HUES64 (cell line): ENCODE results near the gene ZNF441.
"Not testable (repeated sequence)": the region's sequence is repeated elsewhere in the genome, so short reads cannot be mapped to it uniquely, and the experiment has no call there.

Experiments
- H3K27ac ChIP-seq: 2 replicates; pipeline ENCODE4 v1.7.0; 2013; ENCODE audit warnings: low read depth, low read length, inconsistent platforms
- H3K27me3 ChIP-seq: 2 replicates; pipeline ENCODE4 v1.6.1; 2013; ENCODE audit warnings: mild to moderate bottlenecking, low read length; ENCODE audit not compliant: insufficient read depth
- H3K36me3 ChIP-seq: 2 replicates; pipeline ENCODE4 v1.6.1; 2013; ENCODE audit warnings: mild to moderate bottlenecking, low read length; ENCODE audit not compliant: insufficient read depth
- H3K4me1 ChIP-seq: 2 replicates; pipeline ENCODE4 v1.6.1; 2013; ENCODE audit warnings: mild to moderate bottlenecking, low read length, moderate library complexity; ENCODE audit not compliant: insufficient read depth
- H3K4me3 ChIP-seq: 2 replicates; pipeline ENCODE4 v1.5.1; 2013; ENCODE audit warnings: mild to moderate bottlenecking, low read length, moderate library complexity
- H3K9ac ChIP-seq: 2 replicates; pipeline ENCODE4 v1.6.1; 2013; ENCODE audit warnings: mild to moderate bottlenecking, low read depth, low read length
- H3K9me3 ChIP-seq: 2 replicates; pipeline ENCODE4 v1.6.1; 2013; ENCODE audit warnings: low read depth, low read length; ENCODE audit not compliant: insufficient read depth
- WGBS: fragments of 150-250, 120-280 bp; methylation state at CpG from one replicate; pipeline ENCODE4 v1.1.7; 2013; ENCODE audit warnings: missing lambda C conversion rate; 5-methylcytosine and 5-hydroxymethylcytosine counted together

The ZNF441 gene

DNA sequence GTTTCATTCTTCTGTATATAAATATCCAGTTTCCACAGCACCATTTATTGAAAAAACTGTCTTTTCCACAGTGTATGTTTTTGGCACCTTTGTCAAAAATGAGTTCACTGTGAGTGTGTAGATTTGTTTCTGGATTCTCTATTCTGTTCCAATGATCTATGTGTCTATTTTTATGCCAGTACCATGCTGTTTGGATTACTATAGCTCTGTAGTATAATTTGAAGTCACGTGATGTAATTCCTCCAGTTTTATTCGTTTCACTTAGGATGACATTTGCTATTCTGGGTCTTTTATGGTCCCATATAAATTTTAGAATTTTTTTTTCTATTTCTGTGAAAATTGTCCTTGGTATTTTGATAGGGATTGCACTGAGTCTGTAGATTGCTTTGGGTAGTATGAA is 17.0 kb upstream of the ZNF441 start:
- H3K4me1 ChIP-seq, result no peaks in the 10 kb centered on the region
- no peaks in the 10 kb centered on the region for H3K36me3 ChIP-seq
- no peak overlapping the region for H3K4me3 ChIP-seq
- no peak overlapping the region for H3K27ac ChIP-seq
- H3K9ac ChIP-seq, result no peak overlapping the region
- 62% methylated on average over 2 of the region's 2 CpGs for WGBS
- H3K27me3 ChIP-seq, result no peaks in the 10 kb centered on the region
- H3K9me3 ChIP-seq, result peaks cover 57% of the 10 kb centered on the region

- no peak overlapping the region for H3K27ac ChIP-seq
- H3K9me3 ChIP-seq, result peaks cover 71% of the 10 kb centered on the region
Measured at GRCh38 chr19:11752244-11752736, 14.5 kb upstream of the ZNF441 start.

GRCh38 chr19:11754663-11755062 is 12.1 kb upstream of the ZNF441 start:
- Histone ChIP-seq H3K4me3 (no peak overlapping the region), H3K27ac (no peak overlapping the region), H3K9ac (no peak overlapping the region), H3K36me3 (no peaks in the 10 kb centered on the region), H3K9me3 (peaks cover 59% of the 10 kb centered on the region), H3K27me3 (no peaks in the 10 kb centered on the region), H3K4me1 (no peaks in the 10 kb centered on the region)
- 70% methylated on average over 4 of the region's 4 CpGs for WGBS

More at GRCh38 chr19:11752244-11752736, 14.5 kb upstream of the ZNF441 start:
- no CpG with 5 or more reads among the region's 2 CpGs for WGBS
- Histone ChIP-seq H3K9ac (no peak overlapping the region), H3K36me3 (no peaks in the 10 kb centered on the region), H3K4me3 (no peak overlapping the region), H3K27me3 (no peaks in the 10 kb centered on the region), H3K4me1 (no peaks in the 10 kb centered on the region)

DNA sequence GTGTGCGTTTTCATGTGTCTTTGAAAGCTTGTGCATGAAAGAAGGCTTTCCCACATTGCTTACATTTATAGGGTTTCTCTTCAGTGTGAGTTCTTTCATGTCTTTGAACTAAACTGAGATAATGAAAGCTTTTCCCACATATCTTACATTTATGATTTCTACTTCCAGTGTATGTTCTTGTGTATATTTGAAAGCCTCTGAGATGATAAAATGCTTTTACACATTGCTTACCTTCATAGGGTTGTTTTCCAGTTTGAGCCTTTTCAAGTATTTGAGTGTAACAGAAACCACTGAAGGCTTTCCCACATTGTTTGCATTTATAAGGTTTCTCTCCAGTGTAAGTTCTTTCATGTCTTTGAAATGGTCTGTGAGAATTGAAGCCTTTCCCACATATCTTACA is 9.8 kb upstream of the ZNF441 start:
- no peaks in the 10 kb centered on the region for H3K4me1 ChIP-seq
- no peaks in the 10 kb centered on the region for H3K27me3 ChIP-seq
- no peaks in the 10 kb centered on the region for H3K36me3 ChIP-seq
- no peak overlapping the region for H3K9ac ChIP-seq
- 86% methylated on average over 1 of the region's 1 CpG for WGBS
- peaks cover 40% of the 10 kb centered on the region for H3K9me3 ChIP-seq
- H3K4me3 ChIP-seq, result no peak overlapping the region
- no peak overlapping the region for H3K27ac ChIP-seq

- WGBS, result 91% methylated on average over 7 of the region's 7 CpGs
- no peak overlapping the region for H3K27ac ChIP-seq
- no peaks in the 10 kb centered on the region for H3K4me1 ChIP-seq
- peaks cover 21% of the 10 kb centered on the region for H3K9me3 ChIP-seq
- 0 out of 2 replicates have a peak, but pooled peaks cover 3% of the 10 kb centered on the region for H3K27me3 ChIP-seq
- H3K4me3 ChIP-seq, result no peak overlapping the region
- H3K9ac ChIP-seq, result no peak overlapping the region
- H3K36me3 ChIP-seq, result no peaks in the 10 kb centered on the region
Measured at GRCh38 chr19:11759805-11760204, 7.0 kb upstream of the ZNF441 start.

DNA sequence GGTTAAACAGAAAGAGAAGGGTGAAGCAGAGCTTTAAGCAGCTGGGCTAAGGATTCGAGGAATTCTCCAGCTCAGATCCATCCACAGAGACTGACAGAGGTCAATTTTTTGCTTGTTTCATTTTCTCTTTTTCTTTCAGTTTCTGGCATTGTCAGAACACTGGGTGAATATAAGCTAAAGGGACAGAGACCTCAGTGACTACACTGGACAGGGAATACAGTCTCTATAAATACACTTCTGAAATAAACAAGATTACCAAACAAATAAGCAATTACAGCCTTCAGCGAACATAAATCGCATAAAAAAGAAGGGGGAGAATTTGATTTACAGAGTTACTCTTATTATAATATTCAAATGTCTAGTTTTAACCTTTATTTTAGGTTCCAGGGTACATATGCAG is 3.7 kb upstream of the ZNF441 start:
- H3K4me3 ChIP-seq, result no peak overlapping the region
- no peaks in the 10 kb centered on the region for H3K36me3 ChIP-seq
- no peak overlapping the region for H3K27ac ChIP-seq
- peaks cover 17% of the 10 kb centered on the region for H3K27me3 ChIP-seq
- H3K9ac ChIP-seq, result no peak overlapping the region
- no peaks in the 10 kb centered on the region; the same call in 1 of the 2 replicates for H3K9me3 ChIP-seq
- no peaks in the 10 kb centered on the region for H3K4me1 ChIP-seq
- 70% methylated on average over 1 of the region's 3 CpGs for WGBS

DNA sequence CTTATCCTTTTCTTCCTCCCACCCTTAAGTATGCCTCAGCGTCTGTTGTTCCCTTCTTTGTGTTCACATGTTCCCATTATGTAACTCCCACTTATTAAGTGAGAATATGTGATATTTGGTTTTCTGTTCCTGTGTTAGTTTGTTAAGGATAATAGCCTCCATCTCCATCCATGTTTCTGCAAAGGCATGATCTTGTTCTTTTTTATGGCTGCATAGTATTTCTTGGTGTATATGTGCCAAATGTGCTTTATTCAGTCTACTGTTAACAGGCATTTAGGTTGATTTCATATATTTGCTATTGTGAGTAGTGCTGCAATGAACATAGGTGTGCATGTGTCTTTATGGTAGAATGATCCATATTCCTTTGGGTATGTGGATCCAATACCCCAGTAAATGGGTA is 3.2 kb upstream of the ZNF441 start:
- no peaks in the 10 kb centered on the region for H3K4me1 ChIP-seq
- no peak overlapping the region for H3K9ac ChIP-seq
- no peaks in the 10 kb centered on the region for H3K9me3 ChIP-seq
- no CpG with 5 or more reads among the region's 1 CpG for WGBS
- H3K4me3 ChIP-seq, result no peak overlapping the region
- no peaks in the 10 kb centered on the region for H3K36me3 ChIP-seq
- peaks cover 22% of the 10 kb centered on the region for H3K27me3 ChIP-seq
- H3K27ac ChIP-seq, result no peak overlapping the region

DNA sequence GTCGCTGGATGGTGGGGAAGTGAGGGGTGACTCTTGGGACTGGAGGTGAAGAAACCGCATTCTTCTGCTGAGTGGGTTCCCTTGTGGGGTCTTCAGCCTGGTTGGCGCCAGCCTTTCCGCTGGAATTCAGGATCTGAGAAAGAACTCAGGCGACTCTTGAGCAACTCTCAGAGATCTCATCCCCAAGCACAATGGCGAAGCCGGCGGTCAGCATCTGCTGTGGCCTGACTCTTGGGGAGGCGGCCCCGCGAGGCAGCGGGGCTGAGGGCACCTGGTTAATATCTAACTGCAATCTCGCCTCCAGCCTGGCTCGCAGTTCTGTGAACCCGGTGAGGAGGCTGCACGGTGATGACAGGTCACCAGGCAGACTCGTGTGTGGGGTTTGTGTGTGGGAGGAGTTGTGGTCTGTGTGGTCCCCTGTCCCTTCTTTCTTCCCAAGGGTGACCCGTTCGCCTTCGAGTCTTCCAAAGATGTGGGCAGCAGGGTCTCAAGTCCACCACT is 883 bp downstream of the ZNF441 start:
- WGBS, result 31% methylated on average over 20 of the region's 20 CpGs
- peak overlapping the region; percentile 65 for H3K4me3 ChIP-seq
- H3K27me3 ChIP-seq, result peaks cover 29% of the 10 kb centered on the region
- H3K9ac ChIP-seq, result peak overlapping the region; percentile 60; the same call in 1 of the 2 replicates
- H3K27ac ChIP-seq, result no peak overlapping the region
- H3K36me3 ChIP-seq, result no peaks in the 10 kb centered on the region
- no peaks in the 10 kb centered on the region for H3K4me1 ChIP-seq
- peaks cover 20% of the 10 kb centered on the region; the same call in 1 of the 2 replicates for H3K9me3 ChIP-seq

DNA sequence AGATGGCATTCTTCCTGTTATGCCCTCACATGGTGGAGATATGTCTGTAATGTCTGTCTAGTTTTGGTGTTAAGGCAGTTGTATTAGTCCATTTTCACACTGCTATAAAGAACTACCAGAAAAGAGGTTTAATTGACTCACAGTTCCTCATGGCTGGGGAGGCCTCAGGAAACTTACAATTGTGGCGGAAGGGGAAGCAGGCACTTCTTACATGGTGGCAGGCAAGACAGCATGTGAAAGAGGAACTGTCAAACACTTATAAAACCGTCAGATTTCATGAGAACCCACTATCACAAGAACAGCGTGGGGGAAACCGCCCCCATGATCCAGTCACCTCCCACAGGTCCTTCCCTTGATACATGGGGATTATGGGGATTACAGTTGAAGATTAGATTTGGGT is 3.2 kb downstream of the ZNF441 start:
- no peak overlapping the region for H3K9ac ChIP-seq
- no peak overlapping the region for H3K4me3 ChIP-seq
- peaks cover 37% of the 10 kb centered on the region for H3K9me3 ChIP-seq
- peaks cover 24% of the 10 kb centered on the region for H3K27me3 ChIP-seq
- WGBS, result 92% methylated on average over 4 of the region's 4 CpGs
- H3K4me1 ChIP-seq, result no peaks in the 10 kb centered on the region
- H3K27ac ChIP-seq, result no peak overlapping the region
- no peaks in the 10 kb centered on the region for H3K36me3 ChIP-seq

DNA sequence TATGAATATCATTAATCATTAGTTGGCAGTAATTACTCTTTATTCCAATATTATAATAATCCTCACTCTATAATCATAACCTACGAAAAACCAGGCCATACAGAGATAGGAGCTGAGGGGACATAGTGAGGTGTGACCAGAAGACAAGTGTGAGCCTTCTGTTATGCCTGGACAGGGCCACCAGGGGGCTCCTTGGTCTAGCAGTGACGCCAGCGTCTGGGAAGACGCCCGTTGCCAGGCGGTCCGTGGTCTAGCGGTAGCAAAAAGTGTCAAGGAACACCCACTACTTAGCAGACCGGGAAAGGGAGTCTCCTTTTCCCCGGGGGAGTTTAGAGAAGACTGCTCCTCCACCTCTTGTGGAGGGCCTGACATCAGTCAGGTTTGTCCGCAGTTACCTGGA is 4.7 kb downstream of the ZNF441 start:
- H3K9ac ChIP-seq, H3K36me3 ChIP-seq, H3K27ac ChIP-seq, H3K4me1 ChIP-seq, H3K4me3 ChIP-seq: not testable (repeated sequence)
- peaks cover 47% of the 10 kb centered on the region for H3K9me3 ChIP-seq
- peaks cover 24% of the 10 kb centered on the region for H3K27me3 ChIP-seq
- WGBS, result 73% methylated on average over 11 of the region's 11 CpGs

GRCh38 chr19:11776669-11777068 is 9.9 kb downstream of the ZNF441 start:
- H3K4me3 ChIP-seq, H3K27me3 ChIP-seq, H3K9ac ChIP-seq, H3K4me1 ChIP-seq, H3K27ac ChIP-seq: not testable (repeated sequence)
- Histone ChIP-seq H3K36me3 (peaks cover 28% of the 10 kb centered on the region), H3K9me3 (peaks cover 79% of the 10 kb centered on the region)
- 97% methylated on average over 11 of the region's 11 CpGs for WGBS
